Measurements from ENCODE around the gene ZGLP1.

The ZGLP1 gene

DNA sequence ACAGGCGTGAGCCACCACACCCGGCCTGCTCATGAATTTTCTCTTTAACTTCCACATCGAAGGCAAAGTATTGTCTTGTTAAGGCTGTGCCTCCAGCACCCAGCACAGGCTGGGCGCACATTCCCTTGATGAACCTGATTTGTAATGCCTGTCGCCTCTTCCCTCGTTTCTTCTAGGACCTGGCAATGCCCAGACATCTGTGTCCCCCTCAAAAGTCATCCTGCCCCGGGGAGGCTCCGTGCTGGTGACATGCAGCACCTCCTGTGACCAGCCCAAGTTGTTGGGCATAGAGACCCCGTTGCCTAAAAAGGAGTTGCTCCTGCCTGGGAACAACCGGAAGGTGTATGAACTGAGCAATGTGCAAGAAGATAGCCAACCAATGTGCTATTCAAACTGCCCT, 35.0 kb downstream of the ZGLP1 start:
- DNase-seq: no peak

DNA sequence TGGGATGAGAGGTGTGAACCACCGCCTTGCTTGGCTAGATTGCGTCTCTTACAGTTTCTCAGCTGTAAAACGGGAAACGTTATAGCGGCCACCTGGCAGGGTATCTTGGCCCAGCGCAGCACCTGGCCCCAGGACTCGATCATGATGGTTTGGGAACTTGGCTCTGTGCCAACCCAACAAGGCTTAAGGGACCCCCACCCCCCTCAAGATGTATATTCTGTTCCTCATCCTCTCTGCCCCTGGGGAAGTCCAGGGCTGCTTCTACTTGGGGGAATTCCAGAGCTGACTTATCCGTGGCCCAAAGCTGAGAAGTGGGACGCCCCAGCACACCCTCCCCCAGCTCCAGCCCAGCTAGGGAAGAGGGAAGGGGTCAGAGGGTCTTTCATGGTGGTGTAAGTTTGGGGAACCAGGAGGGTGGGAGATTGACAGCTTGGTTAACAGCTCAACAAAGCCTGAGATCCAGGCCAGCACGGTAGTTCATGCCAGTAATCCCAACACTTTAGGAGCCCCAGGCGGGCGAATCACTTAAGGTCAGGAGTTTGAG, 38.0 kb downstream of the ZGLP1 start:
- no peak for DNase-seq

DNA sequence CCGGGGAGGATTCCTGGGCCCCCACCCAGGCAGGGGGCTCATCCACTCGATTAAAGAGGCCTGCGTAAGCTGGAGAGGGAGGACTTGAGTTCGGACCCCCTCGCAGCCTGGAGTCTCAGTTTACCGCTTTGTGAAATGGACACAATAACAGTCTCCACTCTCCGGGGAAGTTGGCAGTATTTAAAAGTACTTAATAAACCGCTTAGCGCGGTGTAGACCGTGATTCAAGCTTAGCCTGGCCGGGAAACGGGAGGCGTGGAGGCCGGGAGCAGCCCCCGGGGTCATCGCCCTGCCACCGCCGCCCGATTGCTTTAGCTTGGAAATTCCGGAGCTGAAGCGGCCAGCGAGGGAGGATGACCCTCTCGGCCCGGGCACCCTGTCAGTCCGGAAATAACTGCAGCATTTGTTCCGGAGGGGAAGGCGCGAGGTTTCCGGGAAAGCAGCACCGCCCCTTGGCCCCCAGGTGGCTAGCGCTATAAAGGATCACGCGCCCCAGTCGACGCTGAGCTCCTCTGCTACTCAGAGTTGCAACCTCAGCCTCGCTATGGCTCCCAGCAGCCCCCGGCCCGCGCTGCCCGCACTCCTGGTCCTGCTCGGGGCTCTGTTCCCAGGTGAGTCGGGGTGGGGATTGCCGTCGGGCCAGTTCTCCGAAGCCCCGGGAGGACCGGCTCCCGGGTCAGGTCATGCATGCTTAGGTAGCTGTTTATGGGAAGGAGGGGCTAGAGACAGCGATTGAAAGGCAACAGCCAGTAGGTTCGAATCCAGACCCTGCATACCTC, 38.8 kb downstream of the ZGLP1 start, which contains the start of gene ICAM1:
ICAM1 (plus strand) TSS at position 505 of the 779 bp plus-strand sequence; CDS start at position 545, 40 bp downstream.
- no peak for DNase-seq

DNA sequence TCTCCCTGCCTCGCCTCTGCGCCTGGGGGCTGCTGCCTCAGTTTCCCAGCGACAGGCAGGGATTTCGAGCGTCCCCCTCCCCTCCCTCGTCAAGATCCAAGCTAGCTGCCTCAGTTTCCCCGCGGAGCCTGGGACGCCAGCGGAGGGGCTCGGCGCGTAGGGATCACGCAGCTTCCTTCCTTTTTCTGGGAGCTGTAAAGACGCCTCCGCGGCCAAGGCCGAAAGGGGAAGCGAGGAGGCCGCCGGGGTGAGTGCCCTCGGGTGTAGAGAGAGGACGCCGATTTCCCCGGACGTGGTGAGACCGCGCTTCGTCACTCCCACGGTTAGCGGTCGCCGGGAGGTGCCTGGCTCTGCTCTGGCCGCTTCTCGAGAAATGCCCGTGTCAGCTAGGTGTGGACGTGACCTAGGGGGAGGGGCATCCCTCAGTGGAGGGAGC, 39.4 kb downstream of the ZGLP1 start:
- DNase-seq: no peak

DNA sequence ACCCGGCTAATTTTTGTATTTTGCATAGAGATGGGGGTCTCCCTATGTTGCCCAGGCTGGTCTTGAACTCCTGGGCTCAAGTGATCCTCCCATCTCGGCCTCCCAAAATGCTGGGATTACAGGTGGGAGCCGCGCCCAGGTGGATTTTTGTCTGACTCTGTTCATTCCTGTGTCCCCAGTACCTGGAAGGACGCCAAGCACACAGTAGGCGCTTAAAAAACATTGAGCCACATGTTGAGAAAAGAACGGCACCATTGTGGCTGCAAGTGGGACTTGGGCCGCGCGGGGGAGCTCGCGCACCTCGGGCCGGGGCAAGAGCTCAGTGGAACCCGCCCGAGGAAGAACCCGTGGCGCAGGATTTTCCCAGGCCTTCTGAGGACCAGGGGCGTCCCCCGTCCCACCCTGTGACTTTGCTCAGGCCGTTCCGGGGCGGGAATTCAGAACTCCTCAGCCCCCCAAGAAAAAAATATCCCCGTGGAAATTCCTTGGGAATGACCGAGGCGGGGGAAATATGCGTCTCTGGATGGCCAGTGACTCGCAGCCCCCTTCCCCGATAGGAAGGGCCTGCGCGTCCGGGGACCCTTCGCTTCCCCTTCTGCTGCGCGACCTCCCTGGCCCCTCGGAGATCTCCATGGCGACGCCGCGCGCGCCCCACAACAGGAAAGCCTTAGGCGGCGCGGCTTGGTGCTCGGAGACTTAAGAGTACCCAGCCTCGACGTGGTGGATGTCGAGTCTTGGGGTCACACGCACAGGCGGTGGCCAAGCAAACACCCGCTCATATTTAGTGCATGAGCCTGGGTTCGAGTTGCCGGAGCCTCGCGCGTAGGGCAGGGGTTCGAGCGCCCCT, 40.1 kb downstream of the ZGLP1 start:
- DNase-seq: peak; percentile 61

DNA sequence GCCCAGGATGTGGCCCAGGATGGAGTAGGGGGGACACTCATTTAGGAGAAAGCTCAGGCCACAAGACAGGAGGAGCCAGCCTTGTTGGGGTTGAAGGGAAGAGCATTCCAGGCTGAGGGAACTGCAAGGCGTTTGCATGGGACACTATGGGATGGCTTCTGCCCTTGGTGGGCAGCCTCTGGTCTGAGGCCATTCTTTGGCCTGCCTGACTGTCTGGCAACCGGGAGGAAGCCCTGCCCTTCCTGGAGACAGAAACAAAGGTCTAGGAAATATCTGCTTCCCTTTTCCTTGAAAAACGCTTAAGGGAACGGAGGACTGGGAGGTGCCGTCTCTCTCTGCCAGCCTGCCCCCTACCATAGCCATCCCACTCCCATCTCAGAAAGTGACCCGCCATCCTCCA, 41.5 kb downstream of the ZGLP1 start:
- no peak for DNase-seq

DNA sequence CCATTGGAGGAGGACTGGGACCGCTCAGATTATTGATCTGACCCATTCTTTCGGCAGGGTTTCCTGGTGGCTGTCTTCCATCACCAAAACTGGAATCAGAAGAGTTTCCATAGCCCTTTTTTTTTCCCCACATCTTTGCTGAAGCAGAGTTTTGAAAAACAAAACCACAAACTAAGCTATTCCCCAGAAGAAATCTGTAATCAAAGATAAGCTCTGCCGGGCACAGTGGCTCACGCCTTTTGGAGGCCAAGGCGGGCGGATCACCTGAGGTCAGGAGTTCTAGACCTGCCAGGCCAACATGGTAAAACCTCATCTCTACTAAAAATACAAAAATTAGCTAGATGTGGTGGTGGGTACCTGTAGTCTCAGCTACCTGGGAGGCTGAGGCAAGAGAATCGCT, 42.9 kb downstream of the ZGLP1 start:
- DNase-seq: no peak

DNA sequence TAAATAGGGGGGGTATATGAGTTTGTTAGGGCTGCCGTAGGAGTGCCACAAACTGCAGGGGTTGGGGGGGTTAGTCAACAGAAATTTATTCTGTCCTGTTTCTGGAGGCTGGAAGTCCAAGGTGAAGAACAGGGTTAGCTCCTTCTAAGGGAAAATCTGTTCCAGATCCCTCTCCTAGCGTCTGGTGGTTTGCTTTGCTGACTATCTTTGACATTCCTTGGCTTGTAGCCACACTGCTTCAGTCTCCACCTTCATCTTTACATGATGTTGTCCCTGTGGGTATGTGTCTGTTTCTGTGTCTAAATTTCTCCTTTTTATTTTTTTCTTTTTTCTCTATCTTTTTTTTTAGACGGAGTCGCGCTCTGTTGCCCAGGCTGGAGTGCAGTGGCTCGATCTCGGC, 46.8 kb downstream of the ZGLP1 start:
- DNase-seq: peak; percentile 53

DNA sequence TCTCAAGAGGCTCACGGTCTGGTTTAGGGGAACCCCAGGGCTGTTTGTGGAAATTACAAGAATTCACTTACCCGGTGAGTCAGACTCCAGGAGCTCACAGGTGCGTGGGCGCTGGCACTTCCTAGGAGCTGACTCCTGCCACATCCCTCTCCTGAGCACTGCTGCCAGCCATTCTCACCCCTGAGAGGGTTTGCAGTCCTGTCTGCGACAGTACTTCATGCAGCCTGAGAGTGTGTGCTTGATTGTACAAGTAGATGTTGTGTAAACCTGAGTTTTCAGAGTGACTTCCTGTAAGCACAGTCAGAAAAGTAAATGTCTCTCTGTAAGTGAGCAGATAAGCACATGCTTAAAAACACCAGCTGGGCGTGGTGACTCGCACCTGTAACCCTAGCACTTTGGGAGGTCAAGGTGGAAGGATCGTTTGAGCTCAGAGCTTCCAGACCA, 49.5 kb downstream of the ZGLP1 start:
- DNase-seq: no peak

DNA sequence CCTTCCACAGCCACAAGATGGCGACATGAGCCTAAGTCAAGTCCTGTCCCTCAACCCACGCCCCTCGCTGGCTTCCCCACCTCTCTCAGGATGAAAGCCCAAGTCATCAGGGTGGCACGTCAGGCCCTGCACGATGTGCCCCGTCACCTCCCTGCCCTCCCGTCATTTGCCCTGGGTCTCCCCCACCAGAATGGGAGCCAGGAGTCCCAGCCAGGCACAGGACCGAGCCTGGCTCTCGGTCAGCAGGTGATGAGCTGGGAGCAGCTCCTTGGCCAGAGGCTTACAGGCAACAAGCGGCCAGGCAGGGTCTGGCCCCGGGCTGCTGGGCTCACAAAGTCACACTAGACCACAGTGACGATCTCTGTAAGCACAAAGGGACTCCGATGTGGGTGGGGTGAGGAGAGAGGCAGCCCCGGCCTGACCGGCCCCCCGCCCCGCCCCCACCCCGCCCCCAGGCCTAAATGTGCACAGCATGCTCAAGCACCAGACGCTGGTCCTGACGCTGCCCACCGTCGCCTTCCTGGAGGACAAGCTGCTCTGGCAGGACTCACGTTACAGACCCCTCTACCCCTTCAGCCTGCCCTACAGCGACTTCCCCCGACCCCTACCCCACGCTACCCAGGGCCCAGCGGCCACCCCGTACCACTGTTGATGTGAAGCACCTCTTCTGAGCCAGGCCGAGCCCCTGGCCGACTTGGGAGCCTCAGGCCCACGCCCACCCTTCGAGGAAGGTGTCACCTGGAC, 50.3 kb downstream of the ZGLP1 start:
- DNase-seq: peak; percentile 80

DNA sequence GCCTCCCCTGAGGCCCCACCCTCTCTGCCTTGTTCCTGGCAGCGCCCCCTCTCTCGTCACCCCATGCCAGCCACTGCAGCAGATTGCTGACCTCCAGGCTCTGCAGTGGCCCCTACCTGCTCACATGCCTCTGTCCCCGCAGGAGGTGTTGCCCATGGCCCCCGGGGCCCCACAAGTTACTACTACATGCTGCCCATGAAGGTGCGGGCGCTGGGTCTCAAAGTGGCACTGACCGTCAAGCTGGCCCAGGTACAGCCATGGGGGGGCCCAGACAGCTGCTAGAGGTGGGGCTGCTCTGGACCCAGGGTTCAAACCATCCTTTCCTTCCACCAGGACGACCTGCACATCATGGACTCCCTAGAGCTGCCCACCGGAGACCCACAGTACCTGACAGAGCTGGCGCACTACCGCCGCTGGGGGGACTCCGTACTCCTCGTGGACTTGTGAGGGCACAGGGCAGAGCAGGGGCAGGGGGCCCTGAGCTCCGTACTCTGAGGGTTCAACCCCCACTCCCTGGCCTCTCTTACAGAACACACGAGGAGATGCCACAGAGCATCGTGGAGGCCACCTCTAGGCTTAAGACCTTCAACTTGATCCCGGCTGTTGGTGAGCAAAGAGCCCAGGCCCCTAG, 51.4 kb downstream of the ZGLP1 start:
- DNase-seq: no peak

DNA sequence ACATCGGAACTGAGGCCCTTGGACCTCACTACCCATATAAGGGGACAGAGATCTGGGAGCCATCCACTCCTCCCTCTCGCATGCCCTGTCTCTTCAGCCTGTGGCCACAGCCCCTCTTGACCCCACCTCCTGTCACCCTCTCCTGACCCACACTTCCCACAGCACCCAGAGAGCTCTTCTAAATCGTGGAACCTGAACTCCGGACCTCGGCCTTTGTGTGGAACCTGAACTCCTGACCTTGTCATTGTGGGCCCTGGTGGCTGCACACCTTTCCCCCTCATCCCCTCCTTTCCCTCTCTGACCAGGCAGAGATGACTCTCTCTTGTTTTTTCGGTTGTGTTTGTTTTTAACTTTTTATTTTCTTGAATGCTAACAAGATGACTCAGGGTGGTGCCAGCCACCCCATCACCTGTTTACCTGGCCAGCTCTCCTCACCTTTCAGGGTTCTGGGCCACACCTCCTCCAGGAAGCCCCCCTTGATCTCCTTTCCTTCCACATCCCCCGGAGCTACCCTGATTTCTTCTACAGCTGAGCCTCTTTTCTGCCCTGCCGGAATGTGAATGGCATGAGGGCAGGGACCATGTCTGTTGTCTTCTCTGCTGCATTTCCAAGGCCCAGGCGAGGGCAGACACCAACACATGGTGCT, 52.5 kb downstream of the ZGLP1 start:
- no peak for DNase-seq

DNA sequence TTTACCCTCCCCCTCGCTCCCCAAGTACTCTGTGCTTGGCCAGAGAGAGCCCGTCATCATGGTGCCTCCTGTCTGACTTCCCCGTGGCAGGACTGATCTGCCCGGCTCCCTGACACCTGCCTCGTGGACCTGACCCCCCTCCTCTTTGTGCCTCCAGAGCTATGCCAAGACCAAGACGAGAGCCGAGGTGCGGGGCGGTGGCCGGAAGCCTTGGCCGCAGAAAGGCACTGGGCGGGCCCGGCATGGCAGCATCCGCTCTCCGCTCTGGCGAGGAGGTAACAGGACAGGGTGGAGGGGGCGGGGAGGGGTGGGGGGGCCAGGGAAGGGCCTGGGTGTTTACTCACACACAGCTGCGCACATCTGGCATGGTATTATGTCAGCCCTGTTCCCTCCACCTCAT, 53.1 kb downstream of the ZGLP1 start:
- no peak for DNase-seq

DNA sequence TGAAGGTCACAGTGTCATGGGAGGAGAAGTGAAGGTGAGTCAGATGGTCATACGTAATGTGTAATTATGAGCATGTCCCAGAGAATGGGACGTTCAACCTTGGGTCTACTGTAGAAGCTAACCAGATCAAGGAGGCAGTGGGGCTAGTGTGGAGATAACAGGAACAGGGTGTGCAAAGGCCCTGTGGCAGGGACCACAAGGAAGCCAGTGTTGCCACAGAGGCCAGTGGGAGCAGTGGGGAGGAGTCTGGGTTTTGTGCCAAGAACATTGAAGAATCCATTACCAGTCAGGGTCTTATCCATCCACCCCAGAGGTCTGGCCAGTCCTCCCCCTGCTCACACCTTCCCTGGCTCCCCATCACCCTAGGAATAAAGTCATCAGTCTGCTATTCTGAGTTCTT, 54.3 kb downstream of the ZGLP1 start:
- DNase-seq: no peak
